RCC 7860 (cell line): ENCODE measurements around the gene TMEM176B.

Experiments
- DNase-seq: peaks from one replicate; pipeline ENCODE4 v3.0.0-alpha.2; 2015; ENCODE audit warnings: low spot score
- FAIRE-seq: peaks from 2 replicates; lab custom pipeline; 2012; peaks lifted over from hg19 to GRCh38; lab: Jason Lieb, UNC

The TMEM176B gene

DNA sequence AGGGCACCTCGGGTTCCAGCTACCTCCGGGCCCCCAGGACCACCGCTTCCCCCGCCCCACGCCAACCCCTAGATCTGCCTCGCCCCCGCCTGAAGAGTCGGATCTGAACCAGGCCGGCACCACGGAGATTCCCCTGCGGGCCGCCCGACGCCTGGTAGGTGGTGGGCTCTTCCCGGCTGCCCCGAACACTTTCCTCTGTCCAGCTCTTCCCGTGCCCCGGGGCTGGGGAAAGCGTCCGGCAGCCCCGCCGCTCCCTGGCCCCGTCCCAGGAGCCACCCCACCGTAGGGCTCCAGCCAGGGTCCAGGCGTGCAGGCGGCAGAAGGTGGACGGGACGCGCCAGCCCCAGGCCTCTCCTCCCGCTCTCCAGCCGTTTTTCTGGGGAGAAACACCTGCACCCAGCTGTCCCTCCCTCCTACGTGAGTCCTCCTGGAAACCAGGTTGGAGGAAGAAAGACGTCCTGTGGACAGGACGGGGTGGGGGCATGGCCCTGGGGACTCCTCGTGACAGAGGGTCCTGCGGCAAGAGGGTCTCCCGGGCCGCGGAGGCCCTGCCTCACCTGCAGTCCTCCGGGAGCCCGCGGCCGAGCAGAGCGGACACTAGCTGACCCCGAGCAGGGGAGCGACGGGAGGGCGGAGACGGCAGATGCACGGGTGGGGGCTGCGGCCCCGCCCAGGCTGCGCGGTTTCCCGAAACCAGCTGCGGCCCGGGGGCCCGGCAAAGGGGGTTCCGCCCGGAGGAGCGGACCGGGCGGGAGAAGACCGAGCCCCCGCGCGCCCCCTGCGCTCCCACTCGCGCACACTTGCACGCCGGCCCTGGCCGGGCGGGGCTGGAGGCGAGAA is at the start of gene TMEM176B:
TMEM176B (minus strand) TSS at position 624 of the 840 bp plus-strand sequence. CDS start 3,795 bp downstream, outside the sequence.
- DNase-seq = no peak
- no peak for FAIRE-seq

DNA sequence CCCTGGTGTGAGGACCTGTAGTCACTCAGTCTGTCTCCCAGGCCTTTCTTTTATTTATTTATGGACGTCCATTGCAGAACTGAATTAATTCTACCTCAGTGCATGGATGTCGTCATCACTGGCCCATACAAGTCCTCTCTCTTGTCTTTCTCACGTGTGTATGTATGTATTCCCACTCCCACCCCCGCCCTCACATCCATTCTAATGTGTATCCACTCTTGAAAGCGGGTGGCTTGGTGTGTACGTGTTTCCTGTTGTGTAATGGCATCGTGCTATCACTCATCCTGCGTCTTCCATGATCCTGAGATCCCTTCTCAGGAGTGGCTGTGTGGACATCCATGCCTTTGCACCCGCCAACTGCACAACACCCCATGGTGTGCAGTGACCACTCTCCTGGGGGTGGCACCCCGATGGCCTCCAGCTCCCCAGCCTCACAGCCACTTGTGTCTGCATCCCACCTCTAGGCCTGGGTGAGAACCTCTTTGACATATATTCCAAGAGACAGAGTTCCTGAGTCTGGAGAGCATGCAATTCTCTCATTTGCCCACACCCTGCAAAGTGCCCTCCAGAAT is 49.1 kb upstream of the TMEM176B start:
- no peak for DNase-seq

GRCh38 chr7:150848561-150849115 is 48.5 kb upstream of the TMEM176B start:
- no peak for FAIRE-seq

More for the DNA sequence above, 49.1 kb upstream of the TMEM176B start:
- no peak for FAIRE-seq

GRCh38 chr7:150848111-150848510 is 47.9 kb upstream of the TMEM176B start:
- DNase-seq (no peak), FAIRE-seq (no peak)

More at GRCh38 chr7:150848561-150849115, 48.5 kb upstream of the TMEM176B start:
- no peak for DNase-seq

- FAIRE-seq = no peak
- DNase-seq = no peak
Measured at GRCh38 chr7:150847536-150847935, 47.4 kb upstream of the TMEM176B start.

- no peak for DNase-seq
- no peak for FAIRE-seq
Measured at GRCh38 chr7:150846291-150847115, 46.3 kb upstream of the TMEM176B start.

DNA sequence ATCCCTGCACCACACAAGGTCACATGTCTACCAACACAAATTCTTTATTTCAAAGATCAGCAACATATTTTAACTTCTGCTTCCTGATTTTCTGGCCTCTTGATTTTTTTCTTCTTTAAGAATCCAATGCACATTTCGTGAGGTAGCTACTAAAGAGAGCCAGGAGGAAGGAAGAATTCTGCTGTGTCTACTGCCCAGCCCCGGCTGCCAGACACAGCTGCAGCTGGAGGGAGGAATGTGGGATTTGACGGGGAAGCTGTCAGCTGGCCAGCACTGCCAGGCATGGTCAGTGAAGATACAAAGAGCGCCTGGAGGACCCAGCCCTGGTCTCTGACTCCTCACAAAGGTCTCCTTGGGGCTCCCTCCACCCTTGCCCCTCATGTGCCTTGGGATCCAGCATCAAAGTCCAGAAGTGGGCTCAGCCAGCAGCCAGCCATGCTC is 45.3 kb upstream of the TMEM176B start:
- DNase-seq (no peak), FAIRE-seq (no peak)

DNA sequence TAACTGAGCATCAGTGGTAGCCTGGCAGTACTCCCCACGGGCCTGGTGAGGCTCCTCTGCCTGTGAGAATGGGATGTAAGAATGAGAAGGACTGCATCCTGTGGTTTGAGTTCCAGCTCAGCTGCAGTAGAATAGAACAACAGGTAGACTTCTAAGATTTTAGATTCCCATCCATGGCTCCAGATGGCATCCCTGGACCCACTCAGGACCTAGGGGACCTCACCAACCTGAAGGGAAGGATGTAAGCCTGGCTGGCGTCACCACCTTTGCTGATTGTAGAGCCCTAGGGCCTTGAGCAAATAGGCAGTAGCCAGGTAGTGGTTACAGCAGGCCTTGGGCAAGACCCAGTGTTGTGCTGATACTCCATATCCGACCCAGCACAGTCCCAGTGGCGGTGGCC is 42.6 kb upstream of the TMEM176B start:
- no peak for FAIRE-seq

DNA sequence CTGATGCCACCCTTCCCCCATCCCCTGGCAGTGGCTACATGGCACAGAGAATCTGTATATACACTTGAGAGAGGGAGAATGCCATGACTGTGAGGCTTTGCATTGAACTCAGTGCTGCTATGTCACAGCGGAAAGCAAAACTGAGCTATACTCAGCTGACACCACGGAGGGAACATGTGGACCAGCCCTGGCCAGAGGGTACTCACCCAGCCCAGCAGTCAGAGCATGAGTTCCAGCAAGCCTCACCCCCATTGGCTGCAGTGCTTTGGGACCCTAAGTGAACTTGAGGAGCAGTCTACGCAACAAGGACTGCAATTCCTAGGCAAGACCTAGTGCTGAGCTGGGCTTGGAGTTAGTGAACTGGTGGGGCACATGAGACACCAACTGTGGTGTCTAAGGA is 41.9 kb upstream of the TMEM176B start:
- FAIRE-seq = no peak
- no peak for DNase-seq

More for the DNA sequence above, 42.6 kb upstream of the TMEM176B start:
- DNase-seq = no peak

GRCh38 chr7:150838965-150839650 is 38.9 kb upstream of the TMEM176B start:
- FAIRE-seq (no peak), DNase-seq (no peak)

GRCh38 chr7:150835702-150836280 is 35.6 kb upstream of the TMEM176B start:
- DNase-seq (no peak), FAIRE-seq (no peak)

GRCh38 chr7:150835019-150835418 is 34.9 kb upstream of the TMEM176B start:
- FAIRE-seq (no peak), DNase-seq (no peak)

- no peak for DNase-seq
- FAIRE-seq = no peak
Measured at GRCh38 chr7:150831851-150832250, 31.7 kb upstream of the TMEM176B start.

GRCh38 chr7:150830937-150831336 is 30.8 kb upstream of the TMEM176B start:
- FAIRE-seq (no peak), DNase-seq (no peak)

DNA sequence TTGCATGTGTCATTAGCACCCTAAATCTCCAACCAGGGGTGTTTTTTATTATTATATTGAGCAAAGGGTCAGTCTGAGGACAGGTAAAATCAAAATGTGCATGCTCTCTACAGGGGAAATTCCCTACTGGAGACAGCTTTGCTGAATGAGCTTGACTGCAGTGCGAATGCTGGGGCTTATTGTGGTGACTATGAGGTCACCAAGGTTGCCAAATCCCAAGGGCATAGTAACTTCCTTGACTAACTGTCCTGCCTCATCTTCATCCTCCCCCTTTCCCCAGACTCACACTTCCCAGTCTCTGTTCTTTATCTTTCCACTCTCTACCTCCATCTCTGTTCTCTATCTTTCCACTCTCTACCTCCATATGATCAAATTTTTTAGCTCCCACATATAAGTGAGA is 29.3 kb upstream of the TMEM176B start:
- FAIRE-seq (no peak), DNase-seq (no peak)

DNA sequence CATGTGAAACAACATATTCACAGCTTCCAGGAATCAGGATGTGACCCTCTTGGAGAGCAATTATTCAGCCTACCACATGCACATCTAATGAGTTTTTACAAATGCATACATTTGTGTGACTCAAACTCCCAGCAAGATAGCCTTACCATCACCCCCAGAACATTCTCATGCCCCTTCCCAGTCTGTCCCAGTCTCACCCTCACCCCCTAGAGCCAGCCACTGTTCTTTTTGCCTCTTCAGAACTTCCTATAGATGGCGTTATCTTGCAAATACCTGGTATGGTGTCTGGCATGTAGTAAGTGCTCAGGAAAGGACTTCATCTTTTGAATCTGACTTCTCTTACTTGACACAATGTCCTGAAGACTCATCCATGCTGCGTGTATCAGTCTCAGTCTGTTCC is 28.2 kb upstream of the TMEM176B start:
- FAIRE-seq (no peak), DNase-seq (no peak)

DNA sequence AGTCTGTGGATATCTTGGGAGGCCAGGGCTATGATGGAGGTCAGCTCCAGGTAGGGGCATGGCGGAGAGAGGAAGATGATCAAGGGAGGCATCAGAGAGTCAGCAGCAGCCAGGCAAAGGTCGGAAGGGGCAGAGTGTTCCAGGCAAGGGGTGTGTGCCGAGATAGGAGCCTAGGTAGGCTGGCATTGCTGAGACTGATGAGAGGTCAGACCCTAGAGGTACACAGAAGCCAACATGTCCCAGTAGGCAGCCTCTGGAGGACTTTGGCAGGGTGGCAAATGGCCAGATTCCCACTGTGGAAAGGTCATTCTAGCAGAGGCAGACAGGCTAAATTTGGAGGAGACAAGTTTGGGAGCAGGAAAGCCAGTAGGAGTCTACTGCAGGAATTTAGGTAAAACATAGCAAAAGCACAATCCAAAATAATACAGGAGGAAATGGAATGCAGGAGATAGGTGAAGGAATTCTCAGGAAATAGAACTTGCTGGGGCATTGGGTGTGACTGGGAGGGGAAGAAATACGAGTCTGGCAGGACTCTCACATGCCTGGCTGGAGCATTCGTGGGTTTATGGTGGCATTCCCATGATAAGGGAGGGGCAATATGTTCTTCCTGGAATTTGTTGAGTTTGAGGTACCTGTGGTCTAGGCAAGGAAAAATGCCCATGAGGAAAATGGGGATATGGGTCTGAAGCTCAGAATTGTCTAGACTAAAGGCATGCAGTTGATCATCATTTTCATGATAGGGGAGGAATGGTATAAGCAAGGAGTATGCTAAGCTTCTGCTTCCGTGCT is 26.1 kb upstream of the TMEM176B start:
- no peak for FAIRE-seq
- no peak for DNase-seq

GRCh38 chr7:150824379-150825177 is 24.4 kb upstream of the TMEM176B start:
- DNase-seq = no peak
- no peak for FAIRE-seq
